GM23338 (cell line): ENCODE data around the gene DFFA. TPM values are rescaled to one million over a fixed set of nuclear protein-coding genes. Genes with fewer than 3 reads are reported as not detected.

Experiments
- ATAC-seq: fragments of 200-7000 bp; cut with Tn5 transposase; 3 replicates; pipeline ENCODE4 v1.9.1; 2020
- DNase-seq: peaks from one replicate; pipeline ENCODE4 v3.0.0-alpha.2; 2015; ENCODE audit warnings: low spot score
- H2AFZ ChIP-seq: fragments of 200-600 bp; sonication (generic); 2 replicates; pipeline ENCODE4 v1.8.0; 2016; ENCODE audit warnings: antibody characterized with exemption, mild to moderate bottlenecking, moderate library complexity
- H3F3A ChIP-seq: fragments of 200-600 bp; sonication (generic); replicated peaks from 2 replicates; pipeline ENCODE4 v1.8.0; 2017; ENCODE audit warnings: antibody characterized with exemption, mixed run types, low read depth
- H3K27ac ChIP-seq: fragments of 200-600 bp; sonication (generic); 2 replicates; pipeline ENCODE4 v1.6.1; 2016; ENCODE audit warnings: low read depth
- H3K27me3 ChIP-seq: fragments of 200-600 bp; sonication (generic); 2 replicates; pipeline ENCODE4 v1.8.0; 2016; ENCODE audit warnings: mild to moderate bottlenecking, mixed run types, moderate library complexity; ENCODE audit not compliant: insufficient read depth
- H3K36me3 ChIP-seq: fragments of 200-600 bp; sonication (generic); 2 replicates; pipeline ENCODE4 v1.8.0; 2016; ENCODE audit warnings: mild to moderate bottlenecking; ENCODE audit not compliant: insufficient read depth
- H3K4me1 ChIP-seq: fragments of 200-600 bp; sonication (generic); 2 replicates; pipeline ENCODE4 v1.8.0; 2016; ENCODE audit warnings: mild to moderate bottlenecking, moderate library complexity; ENCODE audit not compliant: insufficient read depth
- H3K4me2 ChIP-seq: fragments of 200-600 bp; sonication (generic); 2 replicates; pipeline ENCODE4 v1.7.1; 2017; ENCODE audit warnings: mixed run types
- H3K4me3 ChIP-seq: fragments of 200-600 bp; sonication (generic); 2 replicates; pipeline ENCODE4 v1.6.1; 2016; ENCODE audit warnings: mixed run types
- H3K79me2 ChIP-seq: fragments of 200-600 bp; sonication (generic); replicated peaks from 2 replicates; pipeline ENCODE4 v1.8.0; 2017; ENCODE audit warnings: mild to moderate bottlenecking; ENCODE audit not compliant: insufficient read depth
- H3K9me2 ChIP-seq: fragments of 200-600 bp; sonication (generic); 2 replicates; pipeline ENCODE4 v1.8.0; 2017; ENCODE audit not compliant: insufficient read depth
- H4K20me1 ChIP-seq: fragments of 200-600 bp; sonication (generic); replicated peaks from 2 replicates; pipeline ENCODE4 v1.8.0; 2017; ENCODE audit warnings: mild to moderate bottlenecking; ENCODE audit not compliant: insufficient read depth
- H3K27ac Mint-ChIP-seq: 2 replicates; pipeline ENCODE4 v1.8.0; 2020; ENCODE audit warnings: inconsistent platforms, mild to moderate bottlenecking, moderate library complexity, mixed read lengths
- H3K27me3 Mint-ChIP-seq: 3 replicates; pipeline ENCODE4 v1.8.0; 2022; ENCODE audit warnings: low read depth, mild to moderate bottlenecking, moderate library complexity, mixed read lengths, inconsistent platforms; ENCODE audit not compliant: insufficient read depth, poor library complexity
- H3K36me3 Mint-ChIP-seq: 3 replicates; pipeline ENCODE4 v1.8.0; 2021; ENCODE audit warnings: low read depth, mild to moderate bottlenecking, inconsistent platforms, moderate library complexity, mixed read lengths
- H3K4me1 Mint-ChIP-seq: 3 replicates; pipeline ENCODE4 v1.8.0; 2020; ENCODE audit warnings: mild to moderate bottlenecking, inconsistent platforms, mixed read lengths
- H3K4me3 Mint-ChIP-seq: 3 replicates; pipeline ENCODE4 v1.8.0; 2021; ENCODE audit warnings: moderate library complexity, mild to moderate bottlenecking, inconsistent platforms, mixed read lengths
- H3K9me3 Mint-ChIP-seq: 3 replicates; pipeline ENCODE4 v1.8.0; 2020; ENCODE audit warnings: moderate library complexity, mild to moderate bottlenecking, inconsistent platforms, mixed read lengths
- CREB1 ChIP-seq: fragments of 250-450 bp; sonication (Bioruptor Pico); IDR thresholded peaks from 2 replicates; pipeline ENCODE4 v1.5.0; 2020; ENCODE audit warnings: low read depth, mild to moderate bottlenecking, moderate library complexity
- CTCF ChIP-seq, 2 experiments: fragments of 200-600 bp in 1 of 2; sonication (generic) in 1 of 2; conservative IDR thresholded peaks; 2 replicates each; pipeline versions ENCODE4 v1.5.1 to v1.6.1; 2016 to 2017; ENCODE audit warnings: antibody characterized with exemption in 2 of 2, low read depth in 2 of 2, mild to moderate bottlenecking in 2 of 2, moderate library complexity in 1 of 2
- ETS1 ChIP-seq: IDR thresholded peaks from 2 replicates; pipeline ENCODE4 v1.6.1; 2016; ENCODE audit warnings: antibody characterized with exemption
- EZH2 ChIP-seq: fragments of 200-600 bp; sonication (generic); IDR thresholded peaks from one replicate; pipeline ENCODE4 v1.8.0; 2017; ENCODE audit warnings: antibody characterized with exemption, mild to moderate bottlenecking, low read depth; ENCODE audit not compliant: unreplicated experiment
- EZH2phosphoT487 ChIP-seq: fragments of 200-600 bp; sonication (generic); IDR thresholded peaks from one replicate; pipeline ENCODE4 v1.8.1; 2018; ENCODE audit warnings: antibody characterized with exemption; ENCODE audit not compliant: unreplicated experiment
- JUNB ChIP-seq: IDR thresholded peaks from one replicate; pipeline ENCODE4 v1.6.1; 2016; ENCODE audit warnings: antibody characterized with exemption; ENCODE audit not compliant: unreplicated experiment
- NANOG ChIP-seq: IDR thresholded peaks from 2 replicates; pipeline ENCODE4 v1.6.1; 2016; ENCODE audit warnings: antibody characterized with exemption, borderline replicate concordance
- POLR2AphosphoS5 ChIP-seq: IDR thresholded peaks from 2 replicates; pipeline ENCODE4 v1.6.1; 2016; ENCODE audit warnings: antibody characterized with exemption, low read depth
- STAT1 ChIP-seq: IDR thresholded peaks from one replicate; pipeline ENCODE4 v1.6.1; 2016; ENCODE audit warnings: antibody characterized with exemption; ENCODE audit not compliant: unreplicated experiment
- ZNF114 ChIP-seq: fragments of 250-450 bp; sonication (Bioruptor Pico); IDR thresholded peaks from 2 replicates; pipeline ENCODE4 v1.5.0; 2020; ENCODE audit warnings: mild to moderate bottlenecking, moderate library complexity
- ZNF331 ChIP-seq: fragments of 250-450 bp; sonication (Bioruptor Pico); IDR thresholded peaks from 2 replicates; pipeline ENCODE4 v1.5.0; 2020; ENCODE audit warnings: low read depth, mild to moderate bottlenecking, moderate library complexity
- polyA plus RNA-seq: library from polyadenylated mRNA; unstranded; fragments of >200 nt; fragmentation: Nextera tagmentation; extraction: Ambion mirVana; gene quantifications from 2 replicates; pipeline ENCODE4 v1.2.1, GENCODE V29; 2016
- total RNA-seq: library from RNA; depleted of rRNA; stranded (reverse); fragments of >200 nt; shearing (Covaris generic); gene quantifications from 2 replicates; pipeline ENCODE4 v1.2.3, GENCODE V29; 2014
- TF ChIP-seq, protein P1 (sequence below): IDR thresholded peaks from one replicate; pipeline ENCODE4 v1.6.1; 2018; ENCODE audit warnings: antibody characterized with exemption; ENCODE audit not compliant: unreplicated experiment
- TF ChIP-seq, protein P2 (sequence below): fragments of 250-450 bp; sonication (Bioruptor Pico); IDR thresholded peaks from 2 replicates; pipeline ENCODE4 v1.5.0; 2020; ENCODE audit warnings: mild to moderate bottlenecking, moderate library complexity

DFFA gene
- total and polyA plus RNA-seq, 2 experiments from 2014 or later: 65.2 to 82.0 TPM

GRCh38 chr1:10489291-10490055, 17.1 kb upstream of the DFFA start:
- no peaks in the 10 kb centered on the region for H3K36me3 ChIP-seq
- ATAC-seq (no peak), DNase-seq (no peak)
- no peak overlapping the region for H3K4me2 ChIP-seq
- H3K27ac ChIP-seq: no peak overlapping the region; the same call in 1 of the 2 replicates
- peaks cover 7% of the 10 kb centered on the region for H3K27me3 Mint-ChIP-seq
- peaks cover 6% of the 10 kb centered on the region; the same call in 1 of the 2 replicates for H3F3A ChIP-seq
- H3K4me1 ChIP-seq: peaks cover 3% of the 10 kb centered on the region
- peaks cover 12% of the 10 kb centered on the region for H3K4me1 Mint-ChIP-seq
- no peaks in the 10 kb centered on the region; the same call in 2 of the 3 replicates for H3K9me3 Mint-ChIP-seq
- H2AFZ ChIP-seq: no peak overlapping the region
- no peak for TF ChIP-seq EZH2phosphoT487
- TF ChIP-seq ZNF331: no peak
- TF ChIP-seq, protein P1, sequence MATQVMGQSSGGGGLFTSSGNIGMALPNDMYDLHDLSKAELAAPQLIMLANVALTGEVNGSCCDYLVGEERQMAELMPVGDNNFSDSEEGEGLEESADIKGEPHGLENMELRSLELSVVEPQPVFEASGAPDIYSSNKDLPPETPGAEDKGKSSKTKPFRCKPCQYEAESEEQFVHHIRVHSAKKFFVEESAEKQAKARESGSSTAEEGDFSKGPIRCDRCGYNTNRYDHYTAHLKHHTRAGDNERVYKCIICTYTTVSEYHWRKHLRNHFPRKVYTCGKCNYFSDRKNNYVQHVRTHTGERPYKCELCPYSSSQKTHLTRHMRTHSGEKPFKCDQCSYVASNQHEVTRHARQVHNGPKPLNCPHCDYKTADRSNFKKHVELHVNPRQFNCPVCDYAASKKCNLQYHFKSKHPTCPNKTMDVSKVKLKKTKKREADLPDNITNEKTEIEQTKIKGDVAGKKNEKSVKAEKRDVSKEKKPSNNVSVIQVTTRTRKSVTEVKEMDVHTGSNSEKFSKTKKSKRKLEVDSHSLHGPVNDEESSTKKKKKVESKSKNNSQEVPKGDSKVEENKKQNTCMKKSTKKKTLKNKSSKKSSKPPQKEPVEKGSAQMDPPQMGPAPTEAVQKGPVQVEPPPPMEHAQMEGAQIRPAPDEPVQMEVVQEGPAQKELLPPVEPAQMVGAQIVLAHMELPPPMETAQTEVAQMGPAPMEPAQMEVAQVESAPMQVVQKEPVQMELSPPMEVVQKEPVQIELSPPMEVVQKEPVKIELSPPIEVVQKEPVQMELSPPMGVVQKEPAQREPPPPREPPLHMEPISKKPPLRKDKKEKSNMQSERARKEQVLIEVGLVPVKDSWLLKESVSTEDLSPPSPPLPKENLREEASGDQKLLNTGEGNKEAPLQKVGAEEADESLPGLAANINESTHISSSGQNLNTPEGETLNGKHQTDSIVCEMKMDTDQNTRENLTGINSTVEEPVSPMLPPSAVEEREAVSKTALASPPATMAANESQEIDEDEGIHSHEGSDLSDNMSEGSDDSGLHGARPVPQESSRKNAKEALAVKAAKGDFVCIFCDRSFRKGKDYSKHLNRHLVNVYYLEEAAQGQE: no peak
- TF ChIP-seq ZNF114 (CRISPR knock-in tag): no peak
- no peak for TF ChIP-seq CREB1 (CRISPR knock-in tag)
- no peak for TF ChIP-seq JUNB
- TF ChIP-seq, protein P2, sequence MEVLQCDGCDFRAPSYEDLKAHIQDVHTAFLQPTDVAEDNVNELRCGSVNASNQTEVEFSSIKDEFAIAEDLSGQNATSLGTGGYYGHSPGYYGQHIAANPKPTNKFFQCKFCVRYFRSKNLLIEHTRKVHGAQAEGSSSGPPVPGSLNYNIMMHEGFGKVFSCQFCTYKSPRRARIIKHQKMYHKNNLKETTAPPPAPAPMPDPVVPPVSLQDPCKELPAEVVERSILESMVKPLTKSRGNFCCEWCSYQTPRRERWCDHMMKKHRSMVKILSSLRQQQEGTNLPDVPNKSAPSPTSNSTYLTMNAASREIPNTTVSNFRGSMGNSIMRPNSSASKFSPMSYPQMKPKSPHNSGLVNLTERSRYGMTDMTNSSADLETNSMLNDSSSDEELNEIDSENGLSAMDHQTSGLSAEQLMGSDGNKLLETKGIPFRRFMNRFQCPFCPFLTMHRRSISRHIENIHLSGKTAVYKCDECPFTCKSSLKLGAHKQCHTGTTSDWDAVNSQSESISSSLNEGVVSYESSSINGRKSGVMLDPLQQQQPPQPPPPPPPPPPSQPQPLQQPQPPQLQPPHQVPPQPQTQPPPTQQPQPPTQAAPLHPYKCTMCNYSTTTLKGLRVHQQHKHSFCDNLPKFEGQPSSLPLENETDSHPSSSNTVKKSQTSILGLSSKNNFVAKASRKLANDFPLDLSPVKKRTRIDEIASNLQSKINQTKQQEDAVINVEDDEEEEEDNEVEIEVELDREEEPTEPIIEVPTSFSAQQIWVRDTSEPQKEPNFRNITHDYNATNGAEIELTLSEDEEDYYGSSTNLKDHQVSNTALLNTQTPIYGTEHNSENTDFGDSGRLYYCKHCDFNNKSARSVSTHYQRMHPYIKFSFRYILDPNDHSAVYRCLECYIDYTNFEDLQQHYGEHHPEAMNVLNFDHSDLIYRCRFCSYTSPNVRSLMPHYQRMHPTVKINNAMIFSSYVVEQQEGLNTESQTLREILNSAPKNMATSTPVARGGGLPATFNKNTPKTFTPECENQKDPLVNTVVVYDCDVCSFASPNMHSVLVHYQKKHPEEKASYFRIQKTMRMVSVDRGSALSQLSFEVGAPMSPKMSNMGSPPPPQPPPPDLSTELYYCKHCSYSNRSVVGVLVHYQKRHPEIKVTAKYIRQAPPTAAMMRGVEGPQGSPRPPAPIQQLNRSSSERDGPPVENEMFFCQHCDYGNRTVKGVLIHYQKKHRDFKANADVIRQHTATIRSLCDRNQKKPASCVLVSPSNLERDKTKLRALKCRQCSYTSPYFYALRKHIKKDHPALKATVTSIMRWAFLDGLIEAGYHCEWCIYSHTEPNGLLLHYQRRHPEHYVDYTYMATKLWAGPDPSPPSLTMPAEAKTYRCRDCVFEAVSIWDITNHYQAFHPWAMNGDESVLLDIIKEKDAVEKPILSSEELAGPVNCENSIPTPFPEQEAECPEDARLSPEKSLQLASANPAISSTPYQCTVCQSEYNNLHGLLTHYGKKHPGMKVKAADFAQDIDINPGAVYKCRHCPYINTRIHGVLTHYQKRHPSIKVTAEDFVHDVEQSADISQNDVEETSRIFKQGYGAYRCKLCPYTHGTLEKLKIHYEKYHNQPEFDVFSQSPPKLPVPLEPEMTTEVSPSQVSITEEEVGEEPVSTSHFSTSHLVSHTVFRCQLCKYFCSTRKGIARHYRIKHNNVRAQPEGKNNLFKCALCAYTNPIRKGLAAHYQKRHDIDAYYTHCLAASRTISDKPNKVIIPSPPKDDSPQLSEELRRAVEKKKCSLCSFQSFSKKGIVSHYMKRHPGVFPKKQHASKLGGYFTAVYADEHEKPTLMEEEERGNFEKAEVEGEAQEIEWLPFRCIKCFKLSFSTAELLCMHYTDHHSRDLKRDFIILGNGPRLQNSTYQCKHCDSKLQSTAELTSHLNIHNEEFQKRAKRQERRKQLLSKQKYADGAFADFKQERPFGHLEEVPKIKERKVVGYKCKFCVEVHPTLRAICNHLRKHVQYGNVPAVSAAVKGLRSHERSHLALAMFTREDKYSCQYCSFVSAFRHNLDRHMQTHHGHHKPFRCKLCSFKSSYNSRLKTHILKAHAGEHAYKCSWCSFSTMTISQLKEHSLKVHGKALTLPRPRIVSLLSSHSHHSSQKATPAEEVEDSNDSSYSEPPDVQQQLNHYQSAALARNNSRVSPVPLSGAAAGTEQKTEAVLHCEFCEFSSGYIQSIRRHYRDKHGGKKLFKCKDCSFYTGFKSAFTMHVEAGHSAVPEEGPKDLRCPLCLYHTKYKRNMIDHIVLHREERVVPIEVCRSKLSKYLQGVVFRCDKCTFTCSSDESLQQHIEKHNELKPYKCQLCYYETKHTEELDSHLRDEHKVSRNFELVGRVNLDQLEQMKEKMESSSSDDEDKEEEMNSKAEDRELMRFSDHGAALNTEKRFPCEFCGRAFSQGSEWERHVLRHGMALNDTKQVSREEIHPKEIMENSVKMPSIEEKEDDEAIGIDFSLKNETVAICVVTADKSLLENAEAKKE: no peak
- no peak for TF ChIP-seq CTCF (conservative IDR thresholded peaks at IDR 0.05; ENCODE audit: low read depth in 2 of 2)
- TF ChIP-seq POLR2AphosphoS5: no peak
- TF ChIP-seq ETS1: no peak
- TF ChIP-seq EZH2: no peak
- no peak for TF ChIP-seq NANOG
- TF ChIP-seq STAT1: no peak
- peaks cover 84% of the 10 kb centered on the region for H3K79me2 ChIP-seq
- H4K20me1 ChIP-seq: peaks cover 28% of the 10 kb centered on the region
- no peaks in the 10 kb centered on the region; the same call in 2 of the 3 replicates for H3K36me3 Mint-ChIP-seq
- no peak overlapping the region for H3K27ac Mint-ChIP-seq
- no peak overlapping the region for H3K4me3 Mint-ChIP-seq
- no peak overlapping the region for H3K4me3 ChIP-seq
- H3K9me2 ChIP-seq: no peaks in the 10 kb centered on the region
- no peaks in the 10 kb centered on the region for H3K27me3 ChIP-seq
